Cardiac fibroblast (primary cell): ENCODE results near the gene ZNF827.

Source experiments
- DNase-seq, 2 donors: peaks; one replicate each; pipeline versions ENCODE4 v3.0.0 to v3.0.0-alpha.2; 2010; ENCODE audit warnings: low read depth in 2 of 2
- H3K4me3 ChIP-seq, 2 donors: replicated peaks in 1 of 2; 1 replicate in 1 of 2; 2 replicates in 1 of 2; pipeline ENCODE4 v1.5.1; 2011; ENCODE audit warnings: low read depth in 2 of 2, low read length in 2 of 2, mild to moderate bottlenecking in 2 of 2, moderate library complexity in 1 of 2
- CTCF ChIP-seq: IDR thresholded peaks from one replicate; pipeline ENCODE4 v1.5.1; 2011; ENCODE audit warnings: low read depth, mild to moderate bottlenecking, low read length, inconsistent platforms

The ZNF827 gene

GRCh38 chr4:145867406-145867805 is 71.2 kb downstream of the ZNF827 start:
- no peak for DNase-seq
- H3K4me3 ChIP-seq: no peak overlapping the region

GRCh38 chr4:145866991-145867390 is 71.6 kb downstream of the ZNF827 start:
- no peak for TF ChIP-seq CTCF
- DNase-seq: no peak
- H3K4me3 ChIP-seq: no peak overlapping the region

More at GRCh38 chr4:145867406-145867805, 71.2 kb downstream of the ZNF827 start:
- no peak for TF ChIP-seq CTCF

- no peak overlapping the region for H3K4me3 ChIP-seq
- TF ChIP-seq CTCF: no peak
- DNase-seq: no peak
Measured at GRCh38 chr4:145865274-145865941, 73.2 kb downstream of the ZNF827 start.

- TF ChIP-seq CTCF: no peak
- DNase-seq: peak in 1 of 2 donors; percentile 25
- H3K4me3 ChIP-seq: no peak overlapping the region
Measured at GRCh38 chr4:145863191-145863590, 75.4 kb downstream of the ZNF827 start.

GRCh38 chr4:145861336-145862318 is 77.0 kb downstream of the ZNF827 start:
- H3K4me3 ChIP-seq: no peak overlapping the region
- no peak for TF ChIP-seq CTCF
- no peak for DNase-seq

GRCh38 chr4:145860897-145861296 is 77.7 kb downstream of the ZNF827 start:
- H3K4me3 ChIP-seq: no peak overlapping the region
- DNase-seq: no peak
- no peak for TF ChIP-seq CTCF
